Measurements from ENCODE around the gene IFNLR1.

Gene IFNLR1

DNA sequence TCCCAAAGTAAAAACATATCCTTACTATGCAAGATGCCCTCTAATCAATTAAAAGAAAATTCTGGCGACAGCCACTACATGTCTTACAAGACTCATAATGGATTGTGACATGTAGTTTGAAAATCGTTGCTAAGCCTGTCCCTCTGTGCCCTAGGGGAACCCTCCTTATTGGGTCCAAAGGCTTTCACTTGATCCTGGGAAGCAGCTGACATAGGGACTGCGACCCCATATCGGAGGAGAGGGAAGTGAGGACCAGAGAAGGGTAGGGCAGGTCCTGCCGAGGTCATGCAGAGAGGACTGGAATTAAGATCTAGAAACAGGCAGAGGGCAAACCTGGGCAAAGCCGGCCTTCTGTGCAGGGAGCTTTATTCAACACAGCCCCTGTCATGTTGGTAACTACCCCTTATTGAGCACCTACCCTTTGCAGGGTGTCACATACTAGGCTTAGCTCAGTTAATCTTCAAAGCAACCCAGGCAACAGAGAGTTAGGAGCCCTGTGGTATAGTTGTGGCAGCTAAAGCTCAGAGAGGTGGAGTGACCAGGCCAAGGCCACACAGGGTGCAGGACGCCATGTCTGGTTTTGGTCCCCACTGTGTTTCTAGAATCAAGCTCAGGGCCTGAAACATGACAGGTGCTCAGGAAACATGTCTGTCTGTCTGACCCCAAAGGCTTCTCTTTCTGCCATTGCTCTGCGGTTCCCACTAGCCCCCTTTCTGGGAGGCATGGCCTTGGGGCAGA, 18.4 kb upstream of the IFNLR1 start:
- DNase-seq, result no peak

DNA sequence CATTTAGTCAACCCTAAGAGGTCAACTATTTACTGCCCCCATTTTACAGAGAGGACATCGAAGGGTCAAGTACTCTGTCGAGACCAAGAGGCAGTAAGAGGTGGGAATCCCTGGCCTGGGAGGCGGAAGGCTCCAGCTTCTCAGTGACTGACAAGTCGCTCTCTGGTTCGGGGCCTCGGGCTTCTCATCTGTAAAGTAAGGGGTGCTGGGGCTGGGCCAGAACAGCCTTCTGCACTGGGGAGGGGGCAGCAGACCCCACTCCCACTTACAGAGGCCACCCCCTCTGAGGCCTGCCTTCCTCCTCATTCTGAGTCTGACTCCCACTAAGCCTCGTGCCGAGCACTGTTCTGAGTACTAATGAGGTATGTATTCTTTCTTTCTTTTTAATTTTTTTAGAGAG, 17.0 kb upstream of the IFNLR1 start:
- DNase-seq, result no peak

DNA sequence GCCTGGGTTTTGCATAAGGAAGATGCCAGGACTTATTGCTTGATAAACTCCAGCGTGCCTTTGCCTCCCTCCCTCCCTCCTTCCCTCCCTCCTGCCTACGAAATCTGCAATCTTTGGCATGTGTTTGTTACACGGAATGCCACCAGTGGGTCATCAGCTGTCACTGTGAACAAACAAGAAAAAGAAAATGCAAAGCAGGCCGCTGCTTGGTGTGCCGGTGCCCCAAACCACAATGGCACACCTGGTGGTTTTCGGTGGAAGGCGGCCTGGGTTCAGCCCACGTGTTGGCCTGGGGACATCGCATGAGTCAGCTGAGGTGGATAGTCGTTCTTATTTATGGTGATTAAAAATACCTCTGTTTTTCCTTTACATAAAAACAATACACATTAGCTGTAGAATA, 16.3 kb upstream of the IFNLR1 start:
- DNase-seq, result no peak

DNA sequence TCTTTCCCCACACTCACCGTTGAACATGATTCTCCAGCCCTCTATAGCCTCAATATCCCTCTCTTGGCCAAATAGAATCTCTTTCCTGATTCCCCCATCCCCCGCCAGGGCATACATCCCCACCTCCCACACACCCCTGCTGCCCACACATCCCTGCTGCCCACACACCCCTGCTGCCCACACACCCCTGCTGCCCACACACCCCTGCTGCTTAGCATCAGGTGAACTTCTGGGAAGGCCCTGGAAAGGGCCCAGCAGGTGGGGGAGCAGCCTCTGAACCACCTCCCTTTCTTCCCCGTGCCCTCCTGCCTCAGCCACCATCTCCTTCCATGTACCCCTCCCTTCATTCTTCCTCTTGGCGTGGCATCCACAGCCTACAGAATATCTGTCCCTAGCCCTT, 15.9 kb upstream of the IFNLR1 start:
- DNase-seq, result no peak

GRCh38 chr1:24202556-24202955, 15.5 kb upstream of the IFNLR1 start:
- DNase-seq, result no peak

GRCh38 chr1:24201941-24202440, 14.9 kb upstream of the IFNLR1 start:
- peak in 1 of 2 donors; percentile 12 for DNase-seq

GRCh38 chr1:24199291-24199900, 12.3 kb upstream of the IFNLR1 start:
- peak; percentile 14 to 34 for DNase-seq

DNA sequence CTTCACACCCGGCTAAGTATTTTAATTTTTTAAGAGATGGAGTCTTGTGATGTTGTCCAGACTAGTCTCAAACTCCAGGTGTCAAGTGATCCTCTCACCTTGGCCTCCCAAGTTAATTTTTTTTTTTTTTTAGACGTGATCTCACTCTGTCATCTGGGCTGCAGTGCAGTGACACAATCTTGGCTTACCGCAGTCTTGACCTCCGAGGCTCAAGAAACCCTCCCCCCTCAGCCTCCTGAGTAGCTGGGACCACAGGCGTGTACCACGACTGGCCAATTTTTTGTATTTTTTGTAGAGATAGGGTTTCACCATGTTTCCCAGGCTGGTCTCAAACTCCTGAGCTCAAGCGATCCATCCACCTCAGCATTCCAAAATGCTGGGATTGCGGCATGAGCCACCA, 11.7 kb upstream of the IFNLR1 start:
- no peak for DNase-seq

- DNase-seq, result no peak
Observed at GRCh38 chr1:24195874-24196273, 8.8 kb upstream of the IFNLR1 start.

GRCh38 chr1:24195136-24195535, 8.0 kb upstream of the IFNLR1 start:
- no peak for DNase-seq

DNA sequence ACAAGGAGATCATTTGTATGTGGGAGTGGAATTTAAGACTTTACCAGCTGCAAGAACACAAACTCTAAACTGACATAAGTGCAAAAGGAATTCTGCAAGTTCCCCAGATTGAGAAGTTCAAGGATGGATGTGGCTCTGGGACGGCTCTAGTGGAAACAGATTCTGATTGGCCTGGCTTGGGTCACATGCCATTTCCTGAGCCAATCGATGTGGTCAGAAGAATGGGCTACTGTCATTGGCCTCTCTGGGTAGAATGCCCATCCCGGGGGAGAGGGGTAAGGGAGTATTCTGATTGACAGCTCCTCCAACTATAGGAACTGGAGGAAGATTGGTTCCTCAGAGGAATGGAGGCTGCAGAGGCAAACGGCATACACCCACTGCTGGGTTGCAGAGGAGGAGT, 6.0 kb upstream of the IFNLR1 start:
- DNase-seq, result no peak

DNA sequence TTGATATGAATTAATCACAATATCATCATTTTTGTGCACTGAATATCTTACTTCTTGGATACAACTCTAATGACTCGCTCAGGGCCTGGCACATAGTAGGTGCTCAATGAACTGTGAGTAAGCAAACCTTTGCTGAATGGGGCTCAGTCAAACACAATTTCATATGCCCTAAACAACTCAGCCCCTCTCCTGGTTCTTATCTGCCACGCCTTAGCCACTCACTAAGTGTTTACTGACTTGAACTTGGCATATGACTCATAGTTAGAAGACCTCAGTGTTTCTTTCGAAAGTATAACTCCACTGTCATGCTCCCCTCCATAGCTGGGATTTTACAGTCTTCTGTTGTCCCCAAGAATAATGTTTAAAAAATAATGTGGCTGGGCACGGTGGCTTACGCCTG, 4.8 kb upstream of the IFNLR1 start:
- no peak for DNase-seq

DNA sequence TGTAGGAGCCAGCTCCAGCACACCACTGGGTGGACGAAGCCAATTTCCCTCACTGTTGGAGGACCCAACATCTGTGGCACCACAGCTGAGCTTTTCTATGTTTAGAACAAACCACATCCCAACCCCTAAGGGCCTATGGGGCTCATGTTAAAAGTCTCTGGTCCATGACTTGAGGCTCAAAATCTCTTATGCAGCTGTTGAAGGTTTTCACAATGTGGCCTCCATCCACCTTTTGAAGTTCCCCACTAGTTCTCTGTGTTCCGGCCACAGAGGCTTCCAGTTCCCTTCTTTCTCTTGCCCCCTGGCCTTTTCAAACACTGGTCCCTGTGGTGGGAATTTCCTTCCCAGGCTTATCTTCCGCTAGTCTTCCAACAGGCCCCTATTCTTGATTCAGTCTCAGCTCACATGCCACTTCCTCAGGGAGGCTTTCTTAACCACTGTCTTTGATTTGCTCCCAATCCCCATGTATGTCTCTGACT, 3.9 kb upstream of the IFNLR1 start:
- no peak for DNase-seq

DNA sequence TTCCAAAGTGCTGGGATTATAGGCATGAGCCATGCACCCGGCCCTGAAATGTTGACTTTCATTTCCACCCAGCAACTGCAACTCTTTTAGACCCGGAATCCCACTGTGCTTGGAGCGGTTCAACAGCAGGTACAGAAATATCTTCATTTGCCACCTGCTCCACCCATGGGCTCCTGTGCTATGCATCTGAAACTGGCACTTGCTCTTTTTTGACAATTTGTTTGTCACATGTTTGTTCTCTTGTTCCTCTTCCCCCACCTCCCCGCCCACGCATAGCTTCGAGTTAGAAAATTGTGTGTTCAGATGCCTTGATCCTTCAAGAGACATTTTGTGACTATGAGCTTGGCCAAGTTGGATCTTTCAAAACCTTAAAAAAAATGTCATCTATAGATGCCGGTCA, 2.4 kb upstream of the IFNLR1 start:
- DNase-seq, result no peak

DNA sequence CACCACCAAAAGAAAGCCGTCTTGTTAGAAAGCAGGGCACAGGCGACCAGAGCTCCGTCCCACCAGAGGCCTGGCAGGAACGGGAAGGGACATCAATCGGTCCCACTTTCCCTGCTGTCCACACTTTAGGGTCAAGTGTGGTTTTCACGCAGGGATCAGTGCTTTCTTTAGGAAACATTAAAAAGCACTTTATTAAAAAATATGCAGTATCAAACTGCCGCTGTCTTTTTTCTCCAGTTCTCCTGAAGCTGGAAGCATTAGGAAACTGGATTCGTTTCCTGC, 437 bp downstream of the IFNLR1 start:
- no peak for DNase-seq

DNA sequence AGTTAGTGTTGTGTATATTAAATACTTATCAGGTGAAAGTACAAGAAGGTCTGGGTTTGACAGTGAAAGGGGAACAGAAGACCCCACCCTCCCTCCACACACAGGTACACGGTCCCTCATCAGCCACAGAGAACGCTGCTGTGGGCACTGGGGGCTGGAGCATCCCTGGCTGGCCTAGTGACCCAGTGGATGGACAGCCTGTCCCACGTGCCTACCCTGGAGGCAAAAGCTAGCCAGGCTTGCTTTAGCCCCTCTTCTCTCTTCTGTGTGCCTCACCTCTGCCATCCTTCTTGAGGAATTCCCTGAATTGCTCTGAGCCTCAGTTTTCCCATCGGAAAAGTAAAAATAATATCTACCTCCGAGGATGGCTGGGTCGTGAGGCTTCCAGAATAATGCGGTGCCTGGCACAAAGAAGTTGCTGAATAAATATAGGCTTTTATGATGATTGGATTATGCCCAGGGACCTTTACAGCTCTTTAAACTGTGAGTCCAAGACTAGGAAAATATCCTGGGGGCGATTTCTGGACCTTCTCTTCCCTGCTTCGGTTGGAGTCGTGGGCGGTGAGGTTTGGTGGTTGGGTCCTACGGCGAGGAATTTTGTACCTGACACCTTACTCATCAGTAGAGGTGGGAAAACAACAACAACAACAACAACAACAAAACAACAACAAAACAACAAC, 918 bp downstream of the IFNLR1 start:
- DNase-seq, result no peak

DNA sequence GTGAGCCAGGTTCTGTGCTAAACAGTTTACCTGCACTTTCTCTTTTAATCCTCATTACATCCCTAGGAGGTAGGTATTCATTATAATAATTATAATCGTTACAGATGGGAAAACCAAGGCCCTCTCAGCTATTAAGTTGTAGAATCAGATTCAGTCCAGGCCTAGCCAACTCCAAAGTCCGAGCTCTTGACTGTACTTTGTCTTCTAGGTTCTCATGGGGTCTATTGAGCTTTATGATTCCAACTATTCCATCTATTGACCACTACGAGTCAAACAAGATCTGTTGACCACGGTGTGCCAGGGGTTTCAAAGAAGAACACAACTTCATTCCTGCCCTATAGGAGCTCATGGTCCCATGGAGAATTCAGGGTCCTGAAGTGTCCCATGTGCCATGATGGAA, 2.0 kb downstream of the IFNLR1 start:
- DNase-seq, result no peak

GRCh38 chr1:24182061-24182460, 5.0 kb downstream of the IFNLR1 start:
- no peak for DNase-seq

DNA sequence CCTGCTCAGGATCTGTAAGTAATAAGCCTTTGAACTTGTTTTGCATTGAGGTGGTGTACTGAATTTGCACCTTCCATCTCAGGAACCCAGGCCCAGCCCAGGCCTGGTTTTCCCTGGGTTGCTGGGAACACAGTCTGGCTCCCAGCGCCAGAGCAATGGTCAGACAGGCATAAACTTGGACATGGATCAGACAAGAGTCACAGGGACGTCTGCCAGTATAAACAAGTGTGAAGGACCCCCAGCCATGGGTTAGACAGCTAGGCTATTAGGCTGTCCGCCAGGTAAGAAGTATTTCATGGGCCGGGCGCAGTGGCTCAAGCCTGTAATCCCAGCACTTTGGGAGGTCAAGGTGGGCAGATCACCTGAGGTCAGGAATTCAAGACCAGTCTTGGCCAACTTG, 5.5 kb downstream of the IFNLR1 start:
- DNase-seq, result no peak

- no peak for DNase-seq
Observed at GRCh38 chr1:24180676-24181075, 6.4 kb downstream of the IFNLR1 start.

DNA sequence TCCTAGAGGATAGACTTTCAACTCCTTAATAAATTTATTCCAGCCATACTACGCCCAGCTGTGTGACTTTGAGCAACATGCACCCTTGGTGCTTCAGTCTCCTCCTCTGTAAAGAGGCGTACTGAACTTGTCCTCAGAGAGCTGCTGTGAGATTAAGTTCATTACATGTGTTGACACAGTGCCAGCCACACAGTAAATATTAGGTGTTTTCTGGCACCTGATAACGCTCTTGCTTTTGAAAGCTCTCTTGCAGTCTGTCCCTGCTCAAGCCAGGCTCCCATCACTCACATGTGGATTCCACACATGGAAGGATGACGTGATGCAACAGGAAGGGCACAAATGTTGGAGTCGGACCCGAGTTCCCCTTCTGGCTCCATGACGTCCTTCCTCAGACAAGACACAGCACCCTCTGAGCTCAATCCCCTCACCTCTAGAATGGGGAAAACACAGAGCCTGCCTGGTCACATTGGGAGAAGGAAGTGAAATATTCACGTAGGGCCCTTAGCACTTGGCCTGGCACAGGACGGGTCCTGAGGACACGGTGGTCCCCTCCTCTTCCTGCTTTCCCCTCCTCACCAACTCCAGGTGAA, 7.7 kb downstream of the IFNLR1 start:
- DNase-seq, result no peak

DNA sequence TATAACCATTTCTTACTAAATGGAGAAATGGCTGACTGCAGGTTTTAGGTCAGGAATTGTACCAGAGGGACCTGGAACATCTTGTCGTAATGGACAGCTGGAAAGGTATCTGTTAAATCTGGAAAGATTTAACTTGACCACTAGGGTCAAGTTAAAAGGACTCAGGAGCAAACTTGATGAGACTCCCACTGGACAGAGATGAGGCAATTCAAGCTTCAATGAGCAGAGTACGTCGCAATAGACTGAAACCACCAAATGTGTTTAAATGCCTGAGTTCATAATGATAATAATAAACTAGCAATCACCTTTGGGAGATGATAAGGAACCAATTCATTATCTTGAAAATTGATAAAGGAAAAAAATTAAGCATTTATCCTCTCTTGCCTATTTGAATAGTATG, 8.7 kb downstream of the IFNLR1 start:
- no peak for DNase-seq

- no peak for DNase-seq
Observed at GRCh38 chr1:24177161-24177560, 9.9 kb downstream of the IFNLR1 start.

Data from bone marrow (tissue), 2 donors.